Hematopoietic multipotent progenitor cell treated with erythropoietin and hydrocortisone succinate and interleukin-3 and kit ligand, for 15 days (in vitro differentiated cells): ENCODE data around the gene COQ9.
"Not testable (repeated sequence)": the region's sequence is repeated elsewhere in the genome, so short reads cannot be mapped to it uniquely, and the experiment has no call there.

Experiments
- DNase-seq: peaks from one replicate; pipeline ENCODE4 v3.0.0-alpha.2; 2015; ENCODE audit warnings: low spot score

Gene COQ9, protein sequence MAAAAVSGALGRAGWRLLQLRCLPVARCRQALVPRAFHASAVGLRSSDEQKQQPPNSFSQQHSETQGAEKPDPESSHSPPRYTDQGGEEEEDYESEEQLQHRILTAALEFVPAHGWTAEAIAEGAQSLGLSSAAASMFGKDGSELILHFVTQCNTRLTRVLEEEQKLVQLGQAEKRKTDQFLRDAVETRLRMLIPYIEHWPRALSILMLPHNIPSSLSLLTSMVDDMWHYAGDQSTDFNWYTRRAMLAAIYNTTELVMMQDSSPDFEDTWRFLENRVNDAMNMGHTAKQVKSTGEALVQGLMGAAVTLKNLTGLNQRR

DNA sequence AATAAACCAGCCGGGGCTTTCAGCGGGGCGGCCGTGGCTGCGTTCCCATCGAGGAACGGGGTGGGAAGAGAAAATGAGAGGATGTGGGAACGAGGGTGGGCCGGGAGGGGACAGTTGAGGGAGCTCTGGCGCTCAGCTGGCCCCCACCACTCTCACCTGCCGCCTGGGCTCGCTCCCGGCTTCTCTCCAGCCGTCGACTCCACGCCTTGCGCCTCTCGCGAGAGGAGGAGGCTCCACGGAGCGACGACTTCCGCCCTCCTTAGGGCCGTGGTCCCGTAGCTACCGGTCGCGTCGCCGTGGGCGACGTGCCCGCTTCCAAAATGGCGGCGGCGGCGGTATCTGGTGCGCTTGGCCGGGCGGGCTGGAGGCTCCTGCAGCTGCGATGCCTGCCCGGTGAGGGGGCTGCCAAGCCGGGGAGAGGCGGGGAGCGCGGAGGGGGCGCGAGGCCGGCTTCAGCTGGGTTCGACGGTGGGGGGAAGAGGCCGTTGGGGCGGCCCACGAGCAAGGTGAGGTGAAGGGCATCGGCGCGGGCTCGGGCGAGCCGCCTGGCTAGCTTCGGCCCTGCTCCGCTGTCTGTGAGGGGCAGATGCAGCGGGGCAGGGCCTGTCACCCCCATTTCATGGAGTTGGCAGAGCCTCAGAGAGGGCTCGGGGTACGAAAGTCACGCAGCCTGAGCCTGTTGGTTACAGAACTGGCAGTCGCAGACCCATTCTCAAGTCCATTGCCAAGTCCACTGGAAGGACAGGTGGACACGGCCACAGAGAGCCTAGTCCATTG is at the start of gene COQ9, which contains the start of gene CIAPIN1:
Gene COQ9 (plus strand): TSS at position 294 of the 777 bp plus-strand sequence. CDS start 27 bp downstream, at position 321.
Gene CIAPIN1 (minus strand): TSS at position 200 of the 777 bp plus-strand sequence. CDS start 6,457 bp downstream, outside the sequence.
- DNase-seq = peak; percentile 94

DNA sequence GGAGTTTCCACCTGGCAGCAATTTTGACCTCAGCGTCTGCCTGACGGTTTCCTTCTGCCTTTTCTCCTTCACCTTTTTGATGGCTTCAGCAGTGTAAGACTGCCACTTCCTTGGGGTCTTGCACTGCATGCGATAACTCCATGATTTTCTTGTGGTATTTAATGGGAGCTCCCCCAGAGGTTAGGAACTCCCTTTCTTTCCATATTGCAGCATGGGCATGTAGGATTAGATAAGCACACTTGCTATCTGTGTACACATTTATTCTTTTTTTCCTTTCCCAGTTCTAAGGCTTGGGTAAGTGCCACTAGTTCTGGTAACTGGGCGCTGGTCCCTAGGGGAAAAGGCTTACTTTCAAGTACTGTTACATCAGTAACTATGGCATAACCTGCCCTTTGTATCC is 49.8 kb upstream of the COQ9 start:
- DNase-seq = not testable (repeated sequence)

DNA sequence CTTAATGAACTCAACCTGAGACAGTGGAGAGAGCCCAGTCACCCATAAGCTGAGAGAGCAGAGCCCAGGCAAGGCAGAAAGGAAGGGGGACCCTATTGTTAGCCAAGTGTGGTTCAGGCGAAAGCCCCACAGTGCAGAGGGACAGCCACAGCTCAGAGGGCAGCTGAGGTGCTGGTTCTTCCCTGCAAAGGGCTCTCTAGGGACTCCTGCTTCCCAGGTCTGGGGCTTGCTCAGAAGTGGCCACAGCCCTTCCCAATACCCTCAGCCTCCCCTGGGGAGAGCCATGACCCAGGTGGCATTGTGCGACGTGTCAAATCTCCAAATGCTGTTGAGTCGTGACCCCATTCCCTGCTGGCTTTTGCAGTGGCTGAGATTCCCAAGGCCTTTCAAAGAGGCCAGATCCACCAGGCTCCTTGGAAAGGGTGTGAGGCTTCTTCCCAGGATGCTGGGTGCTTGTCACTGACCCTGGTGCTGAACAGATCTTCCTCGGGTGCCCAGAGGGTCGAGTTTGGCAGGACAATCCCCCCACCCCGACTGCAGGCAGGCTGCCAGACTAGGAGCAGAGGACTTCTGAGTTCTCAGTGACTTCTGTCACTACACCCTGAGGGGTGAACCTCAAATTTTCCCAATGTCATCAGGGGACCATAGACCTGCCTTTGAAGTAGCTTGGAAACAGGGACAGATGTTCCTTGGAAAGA is 45.2 kb upstream of the COQ9 start:
- no peak for DNase-seq

DNA sequence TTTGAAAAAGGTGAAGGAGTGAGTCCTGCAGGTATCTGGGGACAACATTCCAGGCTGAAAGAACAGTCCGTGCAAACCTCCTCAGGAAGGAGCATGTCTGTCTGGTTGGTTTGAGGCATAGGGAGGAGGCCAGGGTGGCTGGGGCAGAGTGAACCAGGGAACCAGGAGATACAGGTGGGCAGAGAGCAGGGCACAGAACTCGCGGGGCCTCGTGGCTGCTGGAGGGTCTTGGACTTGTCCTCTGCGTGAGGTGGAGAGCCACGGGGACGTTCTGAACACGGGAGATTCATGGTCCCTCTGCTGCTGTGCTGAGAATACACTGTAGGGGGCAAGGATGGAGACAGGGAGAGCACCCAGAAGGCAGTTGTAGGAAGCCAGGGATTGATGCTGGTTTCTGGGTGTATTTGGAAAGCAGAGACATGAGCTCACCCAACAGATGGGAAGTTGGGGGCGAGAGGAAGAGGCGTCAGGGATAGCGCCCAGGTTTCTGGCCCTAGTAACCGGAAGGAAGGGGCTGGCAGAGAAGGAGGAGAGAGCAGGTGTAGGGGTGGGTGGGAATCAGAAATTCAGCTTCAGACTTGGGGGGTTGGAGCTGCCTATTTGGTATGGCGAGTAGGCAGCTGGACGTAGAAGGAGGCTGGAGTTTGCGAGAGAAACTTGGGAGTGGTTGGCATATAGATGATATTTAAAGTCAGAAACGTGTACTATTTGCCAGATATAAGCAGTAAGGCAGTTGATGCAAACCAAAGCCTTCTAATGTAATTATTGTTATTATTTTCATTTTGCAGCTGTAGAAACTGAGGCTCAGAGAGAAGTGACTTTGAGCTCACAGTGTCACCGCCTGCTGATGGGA is 43.1 kb upstream of the COQ9 start, which contains the start of gene CCL17:
Gene CCL17 (plus strand): TSS at position 803 of the 853 bp plus-strand sequence. CDS start 9,166 bp downstream, outside the sequence.
- DNase-seq = no peak

DNA sequence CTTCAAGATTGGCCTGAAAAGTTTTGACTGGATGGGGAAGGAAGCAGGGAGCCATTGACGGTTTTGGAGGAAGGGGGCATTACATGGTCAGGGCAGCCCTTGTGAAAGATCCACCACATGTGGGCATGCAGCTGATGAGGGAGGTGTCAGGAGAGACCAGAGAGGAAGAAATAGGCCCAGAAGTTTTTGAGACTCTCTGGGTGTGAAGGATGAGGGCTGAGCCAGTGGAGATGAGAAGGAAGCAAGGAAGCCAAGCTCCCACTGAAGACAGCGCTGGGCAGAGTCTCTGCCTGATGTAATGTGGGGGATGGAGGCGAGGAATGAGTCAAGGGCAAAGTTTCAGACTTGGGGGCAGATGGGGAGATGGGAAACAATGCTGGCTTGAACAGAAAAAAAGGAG is 42.2 kb upstream of the COQ9 start:
- no peak for DNase-seq

DNA sequence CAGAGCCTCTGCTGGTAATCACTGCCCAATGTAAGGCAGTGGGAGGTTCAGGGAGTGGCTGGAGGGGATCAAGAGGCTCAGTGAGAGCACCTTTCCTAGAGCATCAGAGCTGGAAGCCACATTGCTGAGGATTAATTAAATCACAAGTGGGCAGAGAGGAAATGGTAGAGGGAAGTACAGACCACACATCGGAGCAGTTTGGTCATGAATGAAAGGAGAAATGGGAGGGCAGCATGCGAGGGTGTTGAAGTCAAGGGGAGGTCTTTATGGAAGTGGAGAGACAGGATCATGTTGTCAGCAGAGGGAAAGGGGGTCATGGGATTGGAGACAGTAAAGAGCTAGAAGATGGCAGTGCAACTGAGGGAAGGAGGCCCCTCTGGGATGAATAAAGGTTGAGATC is 40.4 kb upstream of the COQ9 start:
- no peak for DNase-seq

DNA sequence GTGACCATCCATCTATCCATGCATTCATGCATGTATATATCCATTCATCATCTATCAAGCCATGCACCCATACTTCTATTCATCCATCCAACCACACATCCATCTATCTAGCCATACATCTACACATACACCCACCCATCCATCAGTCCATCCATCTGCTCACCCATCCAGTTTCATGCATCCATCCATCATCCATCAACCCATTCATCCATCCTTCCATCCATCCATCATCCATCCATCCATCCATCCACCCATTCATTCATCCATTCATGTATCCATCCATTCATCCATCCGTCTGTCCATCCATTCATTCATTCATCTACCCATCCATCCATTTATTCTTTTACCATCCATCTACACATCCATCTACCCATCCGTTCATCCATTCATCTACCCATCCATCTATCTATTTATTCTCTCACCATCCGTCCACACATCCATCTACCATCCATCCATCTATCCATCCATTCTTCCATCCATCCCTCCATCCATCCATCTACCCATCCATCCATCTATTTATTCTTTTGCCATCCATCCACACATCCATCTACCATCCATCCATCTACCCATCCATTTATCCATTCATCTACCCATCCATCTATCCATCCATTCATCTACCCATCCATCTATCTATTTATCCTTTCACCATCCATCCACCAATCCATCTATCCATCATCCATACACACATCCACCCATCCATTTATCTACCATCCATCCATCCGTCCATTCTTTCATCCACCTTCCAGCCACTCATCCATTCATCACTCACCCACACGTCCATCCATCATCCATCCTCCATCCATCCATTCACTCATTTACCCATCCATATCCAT is 39.5 kb upstream of the COQ9 start:
- no peak for DNase-seq

DNA sequence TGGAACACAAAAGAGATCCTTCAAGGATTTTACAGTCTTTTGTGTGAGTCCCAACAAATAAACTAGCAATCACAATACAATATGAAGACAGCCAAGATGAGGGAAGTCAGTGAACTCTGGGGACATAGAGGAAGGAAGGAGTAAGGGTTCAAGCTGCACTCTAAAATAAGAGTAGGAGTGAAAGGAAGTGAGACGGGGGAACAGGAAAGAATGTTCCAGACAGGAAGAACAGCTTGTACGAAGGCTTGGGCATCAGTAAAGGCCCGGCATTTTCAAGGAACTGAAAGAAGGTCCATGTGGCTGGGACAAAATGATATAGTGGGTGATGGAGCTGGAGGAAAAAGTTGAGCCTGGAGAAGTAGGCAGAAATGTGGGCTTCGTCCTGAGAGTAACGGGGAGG is 38.2 kb upstream of the COQ9 start:
- DNase-seq = no peak

DNA sequence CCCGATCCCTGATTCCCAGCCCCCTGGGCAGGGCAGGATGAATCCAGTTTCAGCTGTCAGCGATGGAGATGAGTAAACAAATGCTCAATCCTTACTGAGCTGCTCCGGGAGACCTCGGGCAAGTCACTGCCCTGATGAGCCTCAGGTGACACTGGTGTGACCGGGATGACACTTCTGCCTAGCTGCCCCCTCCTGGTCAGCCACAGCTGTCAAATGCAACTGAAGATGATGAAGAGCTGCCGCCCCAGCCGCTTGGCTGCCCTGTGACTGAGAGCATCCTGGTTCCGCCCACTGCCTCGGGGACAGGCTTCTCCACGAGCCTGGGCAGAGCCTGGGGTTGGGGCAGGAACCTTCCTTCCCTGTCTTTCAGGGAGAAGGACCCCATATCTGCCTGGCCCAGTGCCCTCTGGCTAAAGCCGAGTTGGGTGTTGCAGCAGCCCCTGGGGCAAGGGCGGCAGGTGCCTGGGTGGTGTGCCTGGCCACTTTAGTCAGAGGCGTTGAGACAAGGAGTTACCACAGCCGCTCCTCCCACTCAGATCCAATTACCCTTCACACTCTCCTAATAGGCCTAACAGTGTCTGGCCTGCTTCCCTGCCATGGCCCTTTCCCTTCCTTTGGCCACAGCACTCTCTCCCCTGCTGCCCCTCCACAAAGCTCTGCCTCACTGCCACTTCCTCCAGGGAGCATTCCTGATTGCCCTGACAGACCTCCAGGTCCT is 37.2 kb upstream of the COQ9 start:
- no peak for DNase-seq

DNA sequence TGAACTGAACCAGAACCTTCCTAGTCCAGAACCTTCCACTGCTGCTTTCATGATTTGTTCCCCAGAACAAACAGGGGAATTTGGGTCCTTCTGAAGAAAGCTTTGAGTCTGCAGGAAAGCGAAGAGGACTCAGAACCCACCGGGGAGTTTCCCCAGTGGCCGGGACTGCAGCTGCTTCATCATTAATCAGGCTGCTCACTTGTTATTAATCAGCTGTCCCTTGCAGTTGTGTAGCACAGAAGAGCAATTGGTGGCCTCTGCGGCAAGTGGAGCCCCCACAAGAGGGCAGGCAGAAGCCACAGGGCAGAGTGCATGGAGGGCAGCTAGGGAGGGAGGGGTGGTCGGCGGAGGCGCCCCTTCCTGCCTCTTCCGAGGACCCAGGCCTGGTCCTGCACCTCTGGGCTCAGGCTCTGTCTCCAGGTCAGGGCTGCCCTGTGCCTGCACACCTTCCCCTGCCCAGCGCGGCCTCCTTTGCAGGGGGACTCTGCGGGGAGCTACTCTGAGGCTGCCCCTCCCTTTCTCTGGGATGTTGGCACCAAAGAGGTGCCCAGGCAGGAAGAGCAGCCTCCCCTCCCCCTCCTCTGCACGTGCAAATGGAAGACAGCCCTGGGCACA is 35.8 kb upstream of the COQ9 start:
- DNase-seq = no peak

DNA sequence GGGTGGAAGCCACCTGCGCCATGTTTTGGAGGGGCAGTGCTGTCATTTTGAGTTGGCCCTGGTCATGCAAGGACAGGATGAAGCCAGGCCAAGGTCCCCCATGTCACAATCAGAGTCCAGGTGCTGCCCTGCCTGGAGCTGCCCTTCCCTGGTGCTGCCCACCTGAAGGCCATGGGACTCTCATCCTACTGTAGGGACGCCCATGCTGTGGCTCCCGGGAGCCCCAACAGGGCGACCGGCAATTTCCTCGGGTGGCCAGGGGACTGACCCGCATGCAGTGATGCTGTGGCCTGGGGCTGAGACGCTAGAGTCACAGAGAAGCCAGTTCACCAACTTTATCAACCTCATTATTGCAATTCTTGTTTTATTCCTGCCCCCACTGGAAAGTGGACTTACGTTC is 34.7 kb upstream of the COQ9 start:
- no peak for DNase-seq

DNA sequence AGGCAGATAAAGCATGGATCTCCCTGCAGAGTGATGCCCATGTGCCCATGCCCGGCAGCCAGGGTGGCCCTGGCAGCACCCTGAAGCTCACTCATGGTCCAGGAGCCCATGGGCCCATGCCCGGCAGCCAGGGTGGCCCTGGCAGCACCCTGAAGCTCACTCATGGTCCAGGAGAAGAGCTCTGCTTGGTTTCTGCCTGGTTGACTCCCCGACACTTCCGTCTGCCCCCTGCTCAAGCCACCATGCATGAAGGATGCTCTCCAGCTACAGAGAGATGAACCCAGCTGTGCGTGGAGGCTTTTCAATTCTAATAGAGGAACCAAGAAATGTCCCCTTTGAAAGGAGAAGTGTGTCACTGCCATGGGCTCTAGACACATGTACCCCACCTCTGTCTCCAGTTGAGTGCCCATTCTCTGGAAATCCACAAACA is 34.0 kb upstream of the COQ9 start:
- DNase-seq = no peak

DNA sequence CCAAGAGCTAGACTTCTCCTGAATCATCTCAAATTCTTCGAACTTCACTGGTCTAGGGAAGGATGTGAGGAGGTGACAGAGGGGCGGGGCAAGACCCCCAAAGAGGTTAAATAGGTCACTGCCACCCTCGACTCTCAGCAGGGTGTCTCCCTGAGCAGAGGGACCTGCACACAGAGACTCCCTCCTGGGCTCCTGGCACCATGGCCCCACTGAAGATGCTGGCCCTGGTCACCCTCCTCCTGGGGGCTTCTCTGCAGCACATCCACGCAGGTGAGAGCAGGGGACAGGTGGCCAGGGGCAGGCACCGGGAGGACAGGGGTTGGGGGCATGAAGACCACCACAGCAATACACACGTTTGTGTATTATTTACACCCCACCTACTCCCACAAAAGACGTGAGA is 33.5 kb upstream of the COQ9 start:
- DNase-seq = no peak

DNA sequence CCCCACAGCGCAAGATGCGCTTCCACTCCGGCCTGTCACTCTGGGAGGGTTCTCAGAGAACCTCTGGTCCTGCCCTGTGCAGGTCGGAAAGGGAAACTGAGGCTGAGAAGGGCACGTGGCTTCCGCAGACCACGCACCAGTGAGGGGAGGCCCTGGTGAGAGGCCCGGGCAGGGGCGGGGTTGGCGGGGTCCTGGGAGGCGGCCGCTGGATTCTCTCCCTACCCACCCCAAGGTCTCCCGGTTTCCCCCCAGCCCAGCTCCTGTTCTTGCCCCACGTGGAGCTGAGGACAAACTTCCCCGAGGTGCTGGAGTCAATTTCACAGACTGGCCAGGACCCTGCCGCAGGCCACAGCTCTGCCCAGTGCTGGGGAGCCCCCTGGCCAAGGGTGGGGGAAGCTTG is 31.2 kb upstream of the COQ9 start:
- no peak for DNase-seq

DNA sequence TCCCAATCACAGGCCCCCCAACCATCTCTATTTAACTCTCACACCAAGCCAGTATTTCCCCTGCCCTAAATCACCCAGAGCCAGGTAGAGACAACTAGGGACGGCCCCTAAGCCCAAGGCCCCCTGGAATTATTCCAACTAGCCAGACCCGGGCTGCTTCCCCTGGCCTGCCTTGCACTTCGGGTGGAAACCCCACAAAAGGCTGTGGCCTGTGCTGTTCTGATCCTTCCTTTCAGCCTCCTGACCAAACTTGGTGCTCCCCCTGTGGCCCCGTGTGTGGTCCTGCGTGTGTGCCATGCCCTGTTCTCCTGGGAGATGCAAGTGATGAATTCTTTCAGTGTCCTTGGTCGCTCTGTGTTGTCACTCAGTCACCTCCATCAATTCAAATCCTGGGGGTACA is 27.8 kb upstream of the COQ9 start:
- no peak for DNase-seq

DNA sequence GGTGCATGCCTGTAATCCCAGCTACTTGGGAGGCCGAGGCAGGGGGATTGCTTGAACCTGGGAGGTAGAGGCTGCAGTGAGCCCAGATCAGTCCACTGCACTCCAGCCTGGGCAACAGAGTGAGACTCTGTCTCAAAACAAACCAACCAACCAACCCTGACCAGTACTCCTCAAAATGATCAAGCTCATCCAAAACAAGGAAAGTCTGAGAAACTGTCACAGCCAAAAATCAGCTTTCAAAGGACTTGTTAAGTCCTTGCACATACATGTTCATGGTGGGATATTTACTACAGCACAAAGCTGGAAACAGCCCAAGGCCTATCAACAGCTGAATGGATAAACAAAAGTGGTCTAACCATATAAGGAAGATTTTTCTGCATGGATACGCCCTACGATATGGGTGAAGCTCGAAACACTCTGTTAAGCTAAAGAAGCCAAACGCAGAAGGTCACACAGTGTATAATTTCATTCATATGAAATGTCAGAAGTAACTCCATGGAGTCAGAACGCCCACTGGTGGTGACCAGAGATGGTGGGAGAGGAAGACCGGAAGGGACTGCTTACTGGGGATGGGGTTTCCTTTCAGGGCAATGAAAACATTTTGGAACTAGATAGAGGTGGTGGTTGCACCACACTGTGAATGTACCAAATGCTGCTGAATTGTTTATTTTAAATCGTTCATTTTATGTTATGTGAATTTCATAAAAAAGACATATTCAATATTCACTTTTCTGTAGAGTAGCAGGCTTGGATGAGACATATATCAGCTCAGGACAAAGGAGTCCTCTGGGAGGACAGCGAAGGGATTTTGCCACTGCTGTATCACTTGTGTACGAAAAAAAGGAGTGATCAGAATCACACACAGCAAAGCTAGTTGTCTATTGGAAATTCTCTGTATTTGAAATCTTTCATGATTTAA is 25.0 kb upstream of the COQ9 start:
- peak; percentile 23 for DNase-seq

DNA sequence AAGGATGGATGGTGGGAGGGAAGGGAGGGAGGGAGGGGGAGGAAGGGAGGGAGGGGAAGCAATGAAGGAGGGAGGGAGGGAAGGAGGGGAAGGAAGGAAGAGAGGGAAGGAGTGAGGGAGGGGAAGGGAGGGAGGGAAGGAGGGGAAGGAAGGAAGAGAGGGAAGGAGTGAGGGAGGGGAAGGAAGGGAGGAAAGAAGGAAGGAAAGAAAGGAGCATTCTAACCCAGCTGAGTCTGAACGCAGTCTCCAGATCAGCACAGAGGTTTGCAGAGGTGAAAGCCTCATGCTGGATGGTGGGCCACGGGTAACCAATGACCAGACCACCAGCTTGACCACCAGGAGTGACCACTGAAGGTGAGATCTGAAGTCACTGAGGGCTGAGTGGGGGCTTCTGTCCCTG is 24.1 kb upstream of the COQ9 start:
- DNase-seq = no peak

DNA sequence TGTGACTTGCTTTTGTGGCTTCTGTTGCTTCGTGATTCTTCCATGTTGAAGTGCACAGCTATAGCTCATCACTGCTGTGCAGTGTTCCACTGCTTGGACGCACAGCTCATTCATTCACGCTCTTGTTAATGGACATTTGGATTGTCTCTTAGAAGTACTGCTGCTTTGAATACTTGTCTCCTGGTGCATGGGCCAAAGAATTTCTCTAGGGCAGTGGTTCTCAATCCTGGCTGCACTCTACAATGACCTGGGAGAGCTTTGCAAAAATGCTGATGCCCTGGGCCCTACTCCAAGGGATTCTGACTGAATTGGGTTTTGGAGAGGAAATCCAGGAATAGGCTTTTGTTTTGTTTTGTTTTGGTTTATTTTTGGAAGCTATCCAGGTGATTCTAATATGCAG is 22.7 kb upstream of the COQ9 start:
- no peak for DNase-seq

DNA sequence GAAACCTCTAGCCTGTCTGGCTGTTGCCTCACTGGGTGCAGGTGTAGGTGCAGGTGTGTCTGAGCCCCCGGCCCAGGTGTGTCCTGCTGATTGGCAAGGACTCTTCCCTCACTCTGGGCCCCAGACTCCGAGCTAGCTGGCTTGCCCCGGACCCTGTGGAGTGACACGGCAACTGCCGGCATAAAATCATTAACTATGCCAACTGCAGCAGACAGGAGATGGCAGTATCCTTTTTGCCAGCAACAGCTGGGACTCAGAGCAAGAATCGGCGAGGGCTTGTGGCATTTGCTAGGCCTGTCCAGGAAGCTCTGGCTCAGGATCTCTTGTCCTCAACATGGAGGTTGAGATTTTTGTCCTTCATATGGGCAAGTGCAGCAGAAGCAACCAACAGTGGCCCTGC is 20.9 kb upstream of the COQ9 start:
- DNase-seq = no peak
